Smooth muscle cell (in vitro differentiated cells): ENCODE data around the gene AGPAT4. TPM values are rescaled to one million over a fixed set of nuclear protein-coding genes. Genes with fewer than 3 reads are reported as not detected.

Source experiments
- DNase-seq: peaks from one replicate; lab custom pipeline; 2025; ENCODE audit not compliant: unreplicated experiment; lab: John Stamatoyannopoulos, UW
- H2AFZ ChIP-seq: fragments of 200-600 bp; sonication (generic); 2 replicates; pipeline ENCODE4 v1.6.0; 2016; ENCODE audit warnings: antibody characterized with exemption, low read depth, mild to moderate bottlenecking
- H3F3A ChIP-seq: fragments of 200-600 bp; sonication (generic); 2 replicates; pipeline ENCODE4 v1.6.0; 2017; ENCODE audit warnings: antibody characterized with exemption, low read depth
- H3K27ac ChIP-seq: fragments of 200-600 bp; sonication (generic); 2 replicates; pipeline ENCODE4 v1.5.1; 2016; ENCODE audit warnings: low read depth, mild to moderate bottlenecking
- H3K27me3 ChIP-seq: fragments of 200-600 bp; sonication (generic); 2 replicates; pipeline ENCODE4 v1.6.1; 2016; ENCODE audit warnings: low read depth, mild to moderate bottlenecking
- H3K36me3 ChIP-seq: fragments of 200-600 bp; sonication (generic); 2 replicates; pipeline ENCODE4 v1.5.1; 2016; ENCODE audit warnings: low read depth
- H3K4me1 ChIP-seq: fragments of 200-600 bp; sonication (generic); 2 replicates; pipeline ENCODE4 v1.5.1; 2016; ENCODE audit warnings: low read depth
- H3K4me2 ChIP-seq: fragments of 200-600 bp; sonication (generic); 2 replicates; pipeline ENCODE4 v1.6.0; 2016; ENCODE audit warnings: mild to moderate bottlenecking
- H3K4me3 ChIP-seq: fragments of 200-600 bp; sonication (generic); 2 replicates; pipeline ENCODE4 v1.5.1; 2016; ENCODE audit warnings: mild to moderate bottlenecking
- H3K79me2 ChIP-seq: fragments of 200-600 bp; sonication (generic); 2 replicates; pipeline ENCODE4 v1.6.0; 2016; ENCODE audit warnings: low read depth, mild to moderate bottlenecking
- H3K9ac ChIP-seq: fragments of 200-600 bp; sonication (generic); 2 replicates; pipeline ENCODE4 v1.6.0; 2016; ENCODE audit warnings: low read depth
- H3K9me3 ChIP-seq: fragments of 200-600 bp; sonication (generic); replicated peaks from 2 replicates; pipeline ENCODE4 v1.5.1; 2016; ENCODE audit warnings: low read depth
- H4K20me1 ChIP-seq: fragments of 200-600 bp; sonication (generic); 2 replicates; pipeline ENCODE4 v1.6.0; 2016; ENCODE audit warnings: low read depth
- whole genome bisulfite sequencing: methylation state at CpG from one replicate; pipeline ENCODE4 v1.1.7; 2016; ENCODE audit warnings: low lambda C conversion rate; 5-methylcytosine and 5-hydroxymethylcytosine counted together
- polyA plus RNA-seq: library from polyadenylated mRNA; unstranded; fragments of >200 nt; fragmentation: Nextera tagmentation; extraction: Ambion mirVana; gene quantifications from 2 replicates; pipeline ENCODE4 v1.2.1, GENCODE V29; 2016
- total RNA-seq: library from RNA; depleted of rRNA; stranded (reverse); fragments of >200 nt; gene quantifications from 2 replicates; pipeline ENCODE4 v1.2.3, GENCODE V29; 2014
- TF ChIP-seq, protein P1 (sequence below): fragments of 200-600 bp; sonication (generic); IDR thresholded peaks from 2 replicates; pipeline ENCODE4 v1.5.1; 2017; ENCODE audit warnings: borderline replicate concordance, mild to moderate bottlenecking, antibody characterized with exemption; ENCODE audit not compliant: insufficient read depth, poor library complexity, severe bottlenecking

Gene AGPAT4
- total and polyA plus RNA-seq, 2 experiments from 2014 or later, result 51.4 to 51.8 TPM

DNA sequence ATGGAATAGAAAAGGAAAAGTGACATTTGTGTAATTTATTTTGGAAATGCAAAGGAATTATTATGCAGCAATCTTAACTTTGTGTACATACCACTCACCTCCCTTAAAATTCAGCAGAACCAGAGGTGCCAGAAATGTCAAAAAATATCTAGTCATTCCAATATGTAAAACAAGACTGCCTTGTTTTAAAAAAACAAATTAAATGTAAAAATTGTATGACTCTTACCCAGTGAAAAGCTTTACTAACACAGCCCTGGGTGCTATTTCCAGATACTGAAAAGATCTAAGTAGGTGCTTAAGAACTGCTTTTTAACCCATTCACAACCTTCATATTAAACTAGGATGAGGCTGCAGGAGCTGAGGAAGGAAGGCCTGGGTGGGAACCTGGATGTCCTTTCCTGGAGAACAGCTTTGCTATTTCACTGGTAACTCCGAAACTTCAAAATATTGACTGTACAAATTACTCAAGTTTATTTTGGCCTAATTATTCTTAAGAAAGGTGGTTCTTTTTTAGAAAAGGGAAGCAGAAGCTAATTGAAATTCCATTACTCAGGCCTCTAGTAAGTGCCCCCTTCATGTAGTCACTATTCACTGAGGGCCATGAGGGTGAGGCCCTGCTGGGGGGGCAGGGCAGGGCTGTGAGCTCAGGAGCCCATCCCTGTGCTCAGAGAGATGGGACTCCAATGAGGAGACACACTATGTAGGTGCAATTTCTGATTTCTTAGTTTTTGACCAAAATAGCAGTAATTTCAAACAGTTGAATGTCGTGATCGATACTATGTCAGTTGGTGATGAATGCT, 142.7 kb downstream of the AGPAT4 start:
- no peaks in the 10 kb centered on the region for H4K20me1 ChIP-seq
- H3K4me3 ChIP-seq, result no peak overlapping the region
- no peaks in the 10 kb centered on the region for H3K79me2 ChIP-seq
- H3K27ac ChIP-seq, result no peak overlapping the region
- 98% methylated on average over 3 of the region's 3 CpGs for WGBS
- no peak for DNase-seq
- TF ChIP-seq, protein P1, sequence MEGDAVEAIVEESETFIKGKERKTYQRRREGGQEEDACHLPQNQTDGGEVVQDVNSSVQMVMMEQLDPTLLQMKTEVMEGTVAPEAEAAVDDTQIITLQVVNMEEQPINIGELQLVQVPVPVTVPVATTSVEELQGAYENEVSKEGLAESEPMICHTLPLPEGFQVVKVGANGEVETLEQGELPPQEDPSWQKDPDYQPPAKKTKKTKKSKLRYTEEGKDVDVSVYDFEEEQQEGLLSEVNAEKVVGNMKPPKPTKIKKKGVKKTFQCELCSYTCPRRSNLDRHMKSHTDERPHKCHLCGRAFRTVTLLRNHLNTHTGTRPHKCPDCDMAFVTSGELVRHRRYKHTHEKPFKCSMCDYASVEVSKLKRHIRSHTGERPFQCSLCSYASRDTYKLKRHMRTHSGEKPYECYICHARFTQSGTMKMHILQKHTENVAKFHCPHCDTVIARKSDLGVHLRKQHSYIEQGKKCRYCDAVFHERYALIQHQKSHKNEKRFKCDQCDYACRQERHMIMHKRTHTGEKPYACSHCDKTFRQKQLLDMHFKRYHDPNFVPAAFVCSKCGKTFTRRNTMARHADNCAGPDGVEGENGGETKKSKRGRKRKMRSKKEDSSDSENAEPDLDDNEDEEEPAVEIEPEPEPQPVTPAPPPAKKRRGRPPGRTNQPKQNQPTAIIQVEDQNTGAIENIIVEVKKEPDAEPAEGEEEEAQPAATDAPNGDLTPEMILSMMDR, result no peak
- peaks cover 17% of the 10 kb centered on the region for H3F3A ChIP-seq
- H3K36me3 ChIP-seq, result no peaks in the 10 kb centered on the region
- H3K9ac ChIP-seq, result no peak overlapping the region
- H3K4me2 ChIP-seq, result no peak overlapping the region
- no peaks in the 10 kb centered on the region for H3K27me3 ChIP-seq
- H2AFZ ChIP-seq, result no peak overlapping the region
- no peaks in the 10 kb centered on the region for H3K4me1 ChIP-seq
- H3K9me3 ChIP-seq, result no peaks in the 10 kb centered on the region

DNA sequence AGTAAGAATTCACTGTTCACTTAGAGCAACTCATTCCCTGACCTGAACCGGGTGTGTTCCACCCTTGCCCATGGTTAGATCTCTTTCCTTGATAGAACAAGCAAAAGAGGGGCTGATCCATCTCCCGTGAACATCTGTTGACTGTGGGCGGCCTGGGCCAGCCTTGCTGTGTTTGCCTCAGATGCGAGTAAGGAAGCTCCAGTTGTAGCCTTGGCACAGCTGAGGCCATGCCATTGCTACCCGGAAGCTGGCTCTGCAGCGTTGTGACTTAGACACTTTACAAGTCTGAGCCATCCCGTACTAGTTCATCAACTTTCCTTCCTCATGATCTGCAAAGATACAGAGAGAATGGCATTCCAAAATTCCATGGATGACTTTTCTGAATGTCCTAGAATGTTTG, 143.3 kb downstream of the AGPAT4 start:
- Histone ChIP-seq H3K9ac (no peak overlapping the region), H3K4me1 (no peaks in the 10 kb centered on the region), H2AFZ (no peak overlapping the region), H3K27ac (no peak overlapping the region), H3K4me2 (no peak overlapping the region), H3F3A (peaks cover 17% of the 10 kb centered on the region), H3K9me3 (no peaks in the 10 kb centered on the region), H3K79me2 (no peaks in the 10 kb centered on the region), H4K20me1 (no peaks in the 10 kb centered on the region), H3K4me3 (no peak overlapping the region), H3K27me3 (no peaks in the 10 kb centered on the region), H3K36me3 (no peaks in the 10 kb centered on the region)
- TF ChIP-seq, protein P1, result no peak
- 96% methylated on average over 7 of the region's 7 CpGs for WGBS
- DNase-seq, result no peak

DNA sequence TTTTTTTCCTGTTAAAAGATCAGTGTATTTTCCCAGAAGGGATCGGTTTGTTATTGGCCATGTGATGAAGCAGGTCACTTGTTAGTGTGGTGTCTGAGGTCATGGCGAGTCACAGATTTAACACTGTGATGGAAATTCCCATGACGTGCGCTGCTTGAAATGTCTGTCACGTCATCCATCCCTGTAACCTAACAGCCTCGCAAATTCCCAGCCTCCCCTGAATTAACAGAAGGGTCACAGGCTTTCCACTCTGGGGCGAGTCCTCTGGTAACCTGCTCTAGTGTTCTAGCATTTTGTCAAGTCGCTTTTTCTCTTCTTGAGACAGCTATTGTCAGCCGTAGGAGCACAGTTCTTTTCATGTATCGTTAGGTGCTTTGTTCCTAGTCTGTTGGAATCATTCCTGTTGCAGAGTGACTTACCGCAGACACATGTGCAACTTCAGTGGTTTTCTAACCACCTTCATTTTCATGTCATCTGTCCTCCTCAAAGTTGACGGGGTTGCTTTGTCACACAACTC, 145.1 kb downstream of the AGPAT4 start:
- DNase-seq, result no peak
- peak overlapping the region; percentile 75 for H3K27ac ChIP-seq
- 91% methylated on average over 12 of the region's 12 CpGs for WGBS

More for the DNA sequence above, 145.1 kb downstream of the AGPAT4 start:
- Histone ChIP-seq H3K4me3 (no peak overlapping the region), H4K20me1 (no peaks in the 10 kb centered on the region), H3K4me1 (no peaks in the 10 kb centered on the region), H3K9ac (no peak overlapping the region), H2AFZ (no peak overlapping the region), H3K27me3 (no peaks in the 10 kb centered on the region), H3K9me3 (peaks cover 10% of the 10 kb centered on the region), H3K4me2 (no peak overlapping the region), H3K79me2 (peaks cover 5% of the 10 kb centered on the region), H3K36me3 (peaks cover 5% of the 10 kb centered on the region), H3F3A (peaks cover 9% of the 10 kb centered on the region)
- TF ChIP-seq, protein P1, result no peak
